HG02759 (cell line): ENCODE data around the gene PREB.

Experiments used
- ATAC-seq: cut with Tn5 transposase; IDR thresholded peaks from one replicate; pipeline ENCODE4 v1.9.1; 2021; ENCODE audit warnings: mild to moderate bottlenecking, moderate library complexity; ENCODE audit not compliant: unreplicated experiment

PREB gene

GRCh38 chr2:27096748-27097297 is 37.6 kb downstream of the PREB start:
- ATAC-seq: no peak

- ATAC-seq: peak; percentile 44
Observed at GRCh38 chr2:27095745-27096651, 38.4 kb downstream of the PREB start.

- ATAC-seq: no peak
Observed at GRCh38 chr2:27095427-27095744, 39.0 kb downstream of the PREB start.

- no peak for ATAC-seq
Observed at GRCh38 chr2:27094353-27094984, 40.0 kb downstream of the PREB start.

- ATAC-seq: no peak
Observed at GRCh38 chr2:27093430-27094352, 40.7 kb downstream of the PREB start.

- no peak for ATAC-seq
Observed at GRCh38 chr2:27092696-27093429, 41.6 kb downstream of the PREB start.

GRCh38 chr2:27091746-27092695 is 42.4 kb downstream of the PREB start:
- ATAC-seq: no peak

- no peak for ATAC-seq
Observed at GRCh38 chr2:27089111-27089954, 45.1 kb downstream of the PREB start.

- ATAC-seq: no peak
Observed at GRCh38 chr2:27088634-27089033, 45.8 kb downstream of the PREB start.

- ATAC-seq: no peak
Observed at GRCh38 chr2:27087823-27088410, 46.5 kb downstream of the PREB start.

- no peak for ATAC-seq
Observed at GRCh38 chr2:27086724-27087593, 47.5 kb downstream of the PREB start, which contains the start of gene KHK. Gene KHK, plus strand, starts transcription at chr2:27086772. Its CDS starts 488 bp downstream, at chr2:27087260.

GRCh38 chr2:27086090-27086723 is 48.2 kb downstream of the PREB start:
- ATAC-seq: peak; percentile 85

GRCh38 chr2:27085673-27086089 is 48.8 kb downstream of the PREB start:
- peak; percentile 3 for ATAC-seq

GRCh38 chr2:27085062-27085672 is 49.3 kb downstream of the PREB start:
- ATAC-seq: no peak

- no peak for ATAC-seq
Observed at GRCh38 chr2:27084297-27085061, 50.0 kb downstream of the PREB start.
